ENCODE results near the gene FBXO38.

FBXO38 gene

DNA sequence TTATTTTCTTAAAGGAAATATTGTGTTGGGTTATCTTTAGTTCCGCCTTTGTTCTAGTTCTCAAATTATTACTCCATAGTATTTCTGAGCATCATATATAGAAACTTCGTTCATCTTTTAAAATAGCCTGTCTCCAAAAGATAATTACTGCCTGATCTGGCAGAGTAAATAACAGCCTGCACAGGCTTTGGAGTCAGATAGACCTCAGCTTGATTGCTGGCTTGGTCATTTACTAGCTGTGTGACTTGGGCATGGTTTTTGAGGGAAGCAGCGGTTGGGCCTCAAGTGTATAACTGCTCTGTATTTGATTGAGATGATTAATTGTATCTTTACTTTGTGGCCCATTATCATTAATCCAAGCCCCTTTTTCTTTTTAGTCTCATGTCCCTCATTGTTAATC is 50.1 kb downstream of the FBXO38 start:
- TF ChIP-seq, protein P1, sequence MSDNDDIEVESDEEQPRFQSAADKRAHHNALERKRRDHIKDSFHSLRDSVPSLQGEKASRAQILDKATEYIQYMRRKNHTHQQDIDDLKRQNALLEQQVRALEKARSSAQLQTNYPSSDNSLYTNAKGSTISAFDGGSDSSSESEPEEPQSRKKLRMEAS (IDR thresholded peaks at IDR 0.05) = no peak
- no peak for TF ChIP-seq CREB1 (IDR thresholded peaks at IDR 0.05; ENCODE audit: low read depth)
- TF ChIP-seq TEAD4 (IDR thresholded peaks at IDR 0.05) = no peak
- no peak for TF ChIP-seq YY1 (IDR thresholded peaks at IDR 0.05; ENCODE audit: low read depth)
- TF ChIP-seq EGR1 (IDR thresholded peaks at IDR 0.05) = no peak
- no peak for TF ChIP-seq CEBPB (IDR thresholded peaks at IDR 0.05)
- TF ChIP-seq, protein P2, sequence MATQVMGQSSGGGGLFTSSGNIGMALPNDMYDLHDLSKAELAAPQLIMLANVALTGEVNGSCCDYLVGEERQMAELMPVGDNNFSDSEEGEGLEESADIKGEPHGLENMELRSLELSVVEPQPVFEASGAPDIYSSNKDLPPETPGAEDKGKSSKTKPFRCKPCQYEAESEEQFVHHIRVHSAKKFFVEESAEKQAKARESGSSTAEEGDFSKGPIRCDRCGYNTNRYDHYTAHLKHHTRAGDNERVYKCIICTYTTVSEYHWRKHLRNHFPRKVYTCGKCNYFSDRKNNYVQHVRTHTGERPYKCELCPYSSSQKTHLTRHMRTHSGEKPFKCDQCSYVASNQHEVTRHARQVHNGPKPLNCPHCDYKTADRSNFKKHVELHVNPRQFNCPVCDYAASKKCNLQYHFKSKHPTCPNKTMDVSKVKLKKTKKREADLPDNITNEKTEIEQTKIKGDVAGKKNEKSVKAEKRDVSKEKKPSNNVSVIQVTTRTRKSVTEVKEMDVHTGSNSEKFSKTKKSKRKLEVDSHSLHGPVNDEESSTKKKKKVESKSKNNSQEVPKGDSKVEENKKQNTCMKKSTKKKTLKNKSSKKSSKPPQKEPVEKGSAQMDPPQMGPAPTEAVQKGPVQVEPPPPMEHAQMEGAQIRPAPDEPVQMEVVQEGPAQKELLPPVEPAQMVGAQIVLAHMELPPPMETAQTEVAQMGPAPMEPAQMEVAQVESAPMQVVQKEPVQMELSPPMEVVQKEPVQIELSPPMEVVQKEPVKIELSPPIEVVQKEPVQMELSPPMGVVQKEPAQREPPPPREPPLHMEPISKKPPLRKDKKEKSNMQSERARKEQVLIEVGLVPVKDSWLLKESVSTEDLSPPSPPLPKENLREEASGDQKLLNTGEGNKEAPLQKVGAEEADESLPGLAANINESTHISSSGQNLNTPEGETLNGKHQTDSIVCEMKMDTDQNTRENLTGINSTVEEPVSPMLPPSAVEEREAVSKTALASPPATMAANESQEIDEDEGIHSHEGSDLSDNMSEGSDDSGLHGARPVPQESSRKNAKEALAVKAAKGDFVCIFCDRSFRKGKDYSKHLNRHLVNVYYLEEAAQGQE (IDR thresholded peaks at IDR 0.05; ENCODE audit: low read depth) = no peak
- TF ChIP-seq TCF12 (IDR thresholded peaks at IDR 0.05; ENCODE audit: low read depth) = no peak
- no peak for TF ChIP-seq FOXM1 (IDR thresholded peaks at IDR 0.05; ENCODE audit: borderline replicate concordance, low read depth)
- TF ChIP-seq RAD21 (IDR thresholded peaks at IDR 0.05; ENCODE audit: low read depth) = no peak
- TF ChIP-seq EP300 (IDR thresholded peaks at IDR 0.05; ENCODE audit: borderline replicate concordance) = no peak

DNA sequence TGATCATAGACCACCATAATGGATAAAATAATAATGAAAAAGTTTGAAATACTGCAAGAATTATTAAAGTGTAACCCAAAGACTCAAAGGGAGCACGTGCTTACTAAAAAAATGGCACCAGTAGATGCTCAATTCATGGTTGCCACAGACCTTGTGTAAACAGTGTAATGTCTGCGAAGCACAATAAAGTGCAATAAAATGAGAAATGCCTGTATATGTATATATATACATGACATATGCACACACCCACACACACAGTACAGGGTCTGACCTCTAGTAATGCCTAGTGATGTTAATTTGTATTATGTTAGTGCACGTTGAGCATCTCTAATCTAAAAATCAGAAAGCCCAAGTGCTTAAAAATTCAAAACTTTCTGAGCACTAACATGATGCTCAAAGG is 52.3 kb downstream of the FBXO38 start:
- TF ChIP-seq TEAD4 (IDR thresholded peaks at IDR 0.05) (no peak), YY1 (IDR thresholded peaks at IDR 0.05; ENCODE audit: low read depth) (no peak), ZBTB7A (IDR thresholded peaks at IDR 0.05; ENCODE audit: low read depth) (no peak), CEBPB (IDR thresholded peaks at IDR 0.05) (no peak), CREB1 (IDR thresholded peaks at IDR 0.05; ENCODE audit: low read depth) (no peak), TCF12 (IDR thresholded peaks at IDR 0.05; ENCODE audit: low read depth) (no peak), NFIC (IDR thresholded peaks at IDR 0.05) (no peak), FOXM1 (IDR thresholded peaks at IDR 0.05; ENCODE audit: borderline replicate concordance, low read depth) (no peak), EGR1 (IDR thresholded peaks at IDR 0.05) (no peak), EP300 (IDR thresholded peaks at IDR 0.05; ENCODE audit: borderline replicate concordance) (no peak), TAF1 (IDR thresholded peaks at IDR 0.05; ENCODE audit: low read depth) (no peak), RAD21 (IDR thresholded peaks at IDR 0.05; ENCODE audit: low read depth) (no peak)
- TF ChIP-seq, protein P2 (IDR thresholded peaks at IDR 0.05; ENCODE audit: low read depth) = no peak
- TF ChIP-seq, protein P1 (IDR thresholded peaks at IDR 0.05) = no peak
- TF ChIP-seq, protein P3, sequence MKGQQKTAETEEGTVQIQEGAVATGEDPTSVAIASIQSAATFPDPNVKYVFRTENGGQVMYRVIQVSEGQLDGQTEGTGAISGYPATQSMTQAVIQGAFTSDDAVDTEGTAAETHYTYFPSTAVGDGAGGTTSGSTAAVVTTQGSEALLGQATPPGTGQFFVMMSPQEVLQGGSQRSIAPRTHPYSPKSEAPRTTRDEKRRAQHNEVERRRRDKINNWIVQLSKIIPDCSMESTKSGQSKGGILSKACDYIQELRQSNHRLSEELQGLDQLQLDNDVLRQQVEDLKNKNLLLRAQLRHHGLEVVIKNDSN (IDR thresholded peaks at IDR 0.05) = no peak

DNA sequence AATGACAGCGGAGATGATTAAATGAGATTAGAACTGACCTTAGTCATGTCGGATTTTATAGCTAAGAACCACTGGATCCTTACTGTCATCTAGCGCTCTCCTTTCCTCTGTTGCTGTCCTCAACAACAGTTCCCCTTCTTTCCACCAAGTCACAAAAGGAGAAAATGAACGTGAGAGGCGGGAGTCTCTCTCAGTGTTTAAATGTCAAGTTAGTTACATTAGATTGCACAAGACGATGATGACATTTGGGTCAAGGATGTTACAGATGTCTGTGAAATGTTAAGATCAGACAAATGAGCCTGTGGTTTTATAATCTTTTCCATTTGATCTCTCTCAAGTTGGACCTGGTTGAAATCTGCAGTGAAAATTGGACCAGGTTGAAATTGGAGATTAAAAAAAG is 53.5 kb downstream of the FBXO38 start:
- TF ChIP-seq CREB1 (IDR thresholded peaks at IDR 0.05; ENCODE audit: low read depth) (no peak), EP300 (IDR thresholded peaks at IDR 0.05; ENCODE audit: borderline replicate concordance) (no peak), TAF1 (IDR thresholded peaks at IDR 0.05; ENCODE audit: low read depth) (no peak), FOXM1 (IDR thresholded peaks at IDR 0.05; ENCODE audit: borderline replicate concordance, low read depth) (no peak), TEAD4 (IDR thresholded peaks at IDR 0.05) (no peak), YY1 (IDR thresholded peaks at IDR 0.05; ENCODE audit: low read depth) (no peak), NFIC (IDR thresholded peaks at IDR 0.05) (no peak), ZBTB7A (IDR thresholded peaks at IDR 0.05; ENCODE audit: low read depth) (no peak), CEBPB (IDR thresholded peaks at IDR 0.05) (no peak), TCF12 (IDR thresholded peaks at IDR 0.05; ENCODE audit: low read depth) (no peak), EGR1 (IDR thresholded peaks at IDR 0.05) (no peak), RAD21 (IDR thresholded peaks at IDR 0.05; ENCODE audit: low read depth) (no peak)
- TF ChIP-seq, protein P3 (IDR thresholded peaks at IDR 0.05) = no peak
- TF ChIP-seq, protein P2 (IDR thresholded peaks at IDR 0.05; ENCODE audit: low read depth) = no peak
- TF ChIP-seq, protein P1 (IDR thresholded peaks at IDR 0.05) = no peak

DNA sequence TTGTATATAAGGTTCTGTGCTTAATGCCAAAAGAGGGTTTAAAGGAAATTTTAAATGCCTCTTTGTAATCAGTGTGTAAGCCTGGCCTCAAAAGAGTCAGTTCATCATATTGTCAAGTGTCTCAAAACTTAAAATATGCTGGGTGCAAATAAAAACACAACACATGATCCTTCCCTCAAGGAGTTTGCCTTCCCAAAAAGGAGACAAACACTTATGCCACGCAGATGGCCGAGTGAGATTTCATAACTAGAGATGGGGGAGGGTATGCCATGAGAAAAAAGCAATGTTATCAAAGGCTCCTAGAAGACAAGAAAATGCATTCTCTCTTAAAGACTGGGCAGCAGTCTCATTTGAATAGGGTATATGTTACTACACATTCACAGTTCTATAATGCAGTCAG is 55.2 kb downstream of the FBXO38 start:
- TF ChIP-seq, protein P3 (IDR thresholded peaks at IDR 0.05) = no peak
- TF ChIP-seq, protein P1 (IDR thresholded peaks at IDR 0.05) = no peak
- TF ChIP-seq TEAD4 (IDR thresholded peaks at IDR 0.05) = no peak
- TF ChIP-seq RAD21 (IDR thresholded peaks at IDR 0.05; ENCODE audit: low read depth) = no peak

Measured in Ishikawa (cell line).